Tibial nerve (tissue), 4 donors: ENCODE measurements around the gene DCTD.

Experiments
- CTCF ChIP-seq, 5 experiments: fragments of 200-600 bp in 3 of 5; fragments of 450-650 bp in 2 of 5; sonication (generic) in 3 of 5; IDR thresholded peaks; one replicate each; pipeline ENCODE4 v1.5.1; 2016 to 2019; ENCODE audit warnings: antibody characterized with exemption in 5 of 5, mild to moderate bottlenecking in 3 of 5, moderate library complexity in 2 of 5
- EP300 ChIP-seq, 2 donors: sonication (generic); formaldehyde crosslinking; IDR thresholded peaks; one replicate each; pipeline ENCODE4 v1.6.1; 2017; ENCODE audit warnings: antibody characterized with exemption in 2 of 2, mild to moderate bottlenecking in 1 of 2
- POLR2A ChIP-seq, 2 donors: fragments of 450-650 bp; IDR thresholded peaks; one replicate each; pipeline ENCODE4 v1.6.1; 2017; ENCODE audit warnings: antibody characterized with exemption in 2 of 2, mild to moderate bottlenecking in 2 of 2, moderate library complexity in 2 of 2

GRCh38 chr4:182856862-182857261 lies 60.3 kb downstream of the DCTD start:
- TF ChIP-seq CTCF (IDR thresholded peaks at IDR 0.05), result no peak
- TF ChIP-seq POLR2A (IDR thresholded peaks at IDR 0.05), result no peak
- TF ChIP-seq EP300 (IDR thresholded peaks at IDR 0.05), result no peak
